NCI-H2107 (cell line): ENCODE measurements around the gene ARFGEF3.
"Not testable (repeated sequence)": the region's sequence is repeated elsewhere in the genome, so short reads cannot be mapped to it uniquely, and the experiment has no call there.

Experiments
- DNase-seq: peaks from one replicate; lab custom pipeline; 2025; lab: John Stamatoyannopoulos, UW

ARFGEF3 gene

GRCh38 chr6:138272533-138273315, 111.0 kb downstream of the ARFGEF3 start:
- DNase-seq, result no peak

- DNase-seq, result no peak
Measured at GRCh38 chr6:138275976-138276375, 114.2 kb downstream of the ARFGEF3 start.

- DNase-seq, result no peak
Measured at GRCh38 chr6:138277835-138278234, 116.1 kb downstream of the ARFGEF3 start.

GRCh38 chr6:138278326-138278725, 116.6 kb downstream of the ARFGEF3 start:
- DNase-seq, result no peak

- no peak for DNase-seq
Measured at GRCh38 chr6:138285800-138286199, 124.1 kb downstream of the ARFGEF3 start.

GRCh38 chr6:138286698-138287097, 125.0 kb downstream of the ARFGEF3 start:
- DNase-seq, result no peak

- DNase-seq, result peak; percentile 25
Measured at GRCh38 chr6:138287144-138287955, 125.6 kb downstream of the ARFGEF3 start.

GRCh38 chr6:138288428-138289085, 126.8 kb downstream of the ARFGEF3 start:
- not testable (repeated sequence) for DNase-seq

GRCh38 chr6:138289739-138290138, 128.0 kb downstream of the ARFGEF3 start:
- peak; percentile 35 for DNase-seq

GRCh38 chr6:138290423-138290962, 128.8 kb downstream of the ARFGEF3 start:
- DNase-seq, result no peak

- DNase-seq, result no peak
Measured at GRCh38 chr6:138291036-138291848, 129.5 kb downstream of the ARFGEF3 start.

GRCh38 chr6:138291849-138292181, 130.1 kb downstream of the ARFGEF3 start:
- DNase-seq, result no peak

- no peak for DNase-seq
Measured at GRCh38 chr6:138292482-138292881, 130.7 kb downstream of the ARFGEF3 start.

GRCh38 chr6:138293428-138294395, 132.0 kb downstream of the ARFGEF3 start:
- no peak for DNase-seq

GRCh38 chr6:138296381-138296780, 134.6 kb downstream of the ARFGEF3 start:
- no peak for DNase-seq

GRCh38 chr6:138296786-138297185, 135.0 kb downstream of the ARFGEF3 start:
- DNase-seq, result no peak

GRCh38 chr6:138297761-138298298, 136.1 kb downstream of the ARFGEF3 start:
- DNase-seq, result no peak

- DNase-seq, result no peak
Measured at GRCh38 chr6:138300469-138300868, 138.7 kb downstream of the ARFGEF3 start.

GRCh38 chr6:138302554-138302953, 140.8 kb downstream of the ARFGEF3 start:
- no peak for DNase-seq

GRCh38 chr6:138307352-138307751, 145.6 kb downstream of the ARFGEF3 start:
- DNase-seq, result no peak
